ENCODE data around the gene KCNJ5. TPM values are rescaled to one million over a fixed set of nuclear protein-coding genes. Genes with fewer than 3 reads are reported as not detected.

The KCNJ5 gene
- total RNA-seq, 1 experiment from 2014 or later, result 0.11 TPM

DNA sequence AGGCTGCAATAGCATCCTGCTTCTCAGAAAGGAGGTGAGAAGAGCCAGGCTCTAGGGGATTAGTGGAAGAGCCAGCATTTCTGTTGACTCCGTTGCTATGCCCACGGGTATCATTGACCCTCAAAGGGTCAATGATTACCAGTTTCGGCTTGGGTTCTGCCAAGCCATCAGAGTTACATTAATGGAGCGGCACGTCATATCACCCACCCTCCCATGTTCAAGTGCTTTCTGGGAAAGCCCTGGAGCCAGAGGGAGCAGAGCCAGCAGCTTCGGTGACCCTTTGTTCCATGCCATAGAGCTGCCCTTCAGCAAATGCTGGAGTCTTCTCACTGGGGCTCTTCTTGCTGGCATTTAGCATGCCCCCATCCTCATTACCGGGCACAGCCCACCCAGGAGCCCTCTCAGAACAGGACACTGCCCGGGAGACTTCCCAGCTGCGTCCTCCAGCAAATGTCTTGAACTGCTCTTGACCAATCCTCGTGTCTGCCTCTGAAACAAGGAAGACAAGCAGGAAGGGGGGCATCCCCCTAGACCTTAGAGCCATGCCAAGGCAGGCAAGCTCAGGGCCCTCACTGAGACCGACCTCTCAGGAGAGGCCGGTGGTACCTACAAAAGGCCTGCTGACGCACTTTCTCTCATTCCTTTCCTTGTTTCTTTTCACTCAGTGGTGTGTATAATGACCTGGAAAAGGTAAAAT is 38.7 kb upstream of the KCNJ5 start:
- Histone ChIP-seq H3T11ph (ENCODE audit: low read length) (no peak overlapping the region), H3K4me2 (ENCODE audit: insufficient read depth, insufficient read length, low read length) (no peak overlapping the region), H3K9ac (ENCODE audit: extremely low read depth, insufficient read length, low read length) (no peak overlapping the region), H2AK5ac (ENCODE audit: insufficient read length, low read length) (no peak overlapping the region), H3K14ac (ENCODE audit: insufficient read depth, low read length) (no peak overlapping the region), H3K4me1 (ENCODE audit: insufficient read depth, low read length) (no peaks in the 10 kb centered on the region), H3K56ac (ENCODE audit: insufficient read length, low read depth, low read length) (no peak overlapping the region), H3K9me3 (ENCODE audit: control insufficient read depth, low read depth, low read length) (no peaks in the 10 kb centered on the region), H3K18ac (ENCODE audit: insufficient read length, low read depth, low read length) (no peak overlapping the region), H2BK120ac (ENCODE audit: low read depth, low read length, poor library complexity, severe bottlenecking) (no peak overlapping the region), H2BK15ac (ENCODE audit: low read depth, low read length) (no peak overlapping the region), H2BK20ac (ENCODE audit: low read depth, low read length, poor library complexity, severe bottlenecking) (no peak overlapping the region), H2BK5ac (ENCODE audit: insufficient read length, low read length) (no peak overlapping the region), H3K27ac (ENCODE audit: insufficient read length, low read depth, low read length) (no peak overlapping the region), H4K5ac (ENCODE audit: insufficient read length, low read depth, low read length) (no peak overlapping the region), H4K20me1 (ENCODE audit: control insufficient read depth, insufficient read depth, insufficient read length) (no peaks in the 10 kb centered on the region), H3K23ac (ENCODE audit: insufficient read length, low read depth, low read length) (no peak overlapping the region), H4K91ac (ENCODE audit: insufficient read length, low read depth, low read length) (no peak overlapping the region), H3K79me2 (ENCODE audit: insufficient read depth, low read length) (no peaks in the 10 kb centered on the region), H4K8ac (replicated peaks; ENCODE audit: insufficient read length, low read depth, low read length) (no peak overlapping the region), H3K4ac (ENCODE audit: low read depth, low read length) (no peak overlapping the region), H2AFZ (ENCODE audit: low read length) (no peak overlapping the region), H3K23me2 (ENCODE audit: insufficient read length, low read depth, low read length, poor library complexity, severe bottlenecking) (no peaks in the 10 kb centered on the region), H3K79me1 (ENCODE audit: insufficient read depth, low read depth, low read length, poor library complexity, severe bottlenecking) (no peaks in the 10 kb centered on the region), H2BK12ac (ENCODE audit: insufficient read length, low read depth, low read length) (no peak overlapping the region), H3K27me3 (ENCODE audit: insufficient read depth, low read length) (no peaks in the 10 kb centered on the region)
- H3K9me3 Mint-ChIP-seq, result no peaks in the 10 kb centered on the region
- peaks cover 10% of the 10 kb centered on the region for H3K27me3 Mint-ChIP-seq (ENCODE audit: low read depth)
- TF ChIP-seq, protein P1, sequence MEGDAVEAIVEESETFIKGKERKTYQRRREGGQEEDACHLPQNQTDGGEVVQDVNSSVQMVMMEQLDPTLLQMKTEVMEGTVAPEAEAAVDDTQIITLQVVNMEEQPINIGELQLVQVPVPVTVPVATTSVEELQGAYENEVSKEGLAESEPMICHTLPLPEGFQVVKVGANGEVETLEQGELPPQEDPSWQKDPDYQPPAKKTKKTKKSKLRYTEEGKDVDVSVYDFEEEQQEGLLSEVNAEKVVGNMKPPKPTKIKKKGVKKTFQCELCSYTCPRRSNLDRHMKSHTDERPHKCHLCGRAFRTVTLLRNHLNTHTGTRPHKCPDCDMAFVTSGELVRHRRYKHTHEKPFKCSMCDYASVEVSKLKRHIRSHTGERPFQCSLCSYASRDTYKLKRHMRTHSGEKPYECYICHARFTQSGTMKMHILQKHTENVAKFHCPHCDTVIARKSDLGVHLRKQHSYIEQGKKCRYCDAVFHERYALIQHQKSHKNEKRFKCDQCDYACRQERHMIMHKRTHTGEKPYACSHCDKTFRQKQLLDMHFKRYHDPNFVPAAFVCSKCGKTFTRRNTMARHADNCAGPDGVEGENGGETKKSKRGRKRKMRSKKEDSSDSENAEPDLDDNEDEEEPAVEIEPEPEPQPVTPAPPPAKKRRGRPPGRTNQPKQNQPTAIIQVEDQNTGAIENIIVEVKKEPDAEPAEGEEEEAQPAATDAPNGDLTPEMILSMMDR (conservative IDR thresholded peaks at IDR 0.05), result no peak
- H3K4me1 Mint-ChIP-seq, result peaks cover 0 to 10% of the 10 kb centered on the region in 2 experiments; a peak in 1 of 4 replicates
- WGBS (ENCODE audit: extremely low coverage, insufficient read length, low lambda C conversion rate), result no CpG with 5 or more reads among the region's 13 CpGs
- no peaks in the 10 kb centered on the region for H3K36me3 Mint-ChIP-seq (ENCODE audit: insufficient read depth in 1 of 3, low read depth in 3 of 3)
- no peak overlapping the region for H3K4me3 Mint-ChIP-seq
- H3K27ac Mint-ChIP-seq, result no peak overlapping the region; a peak in 1 of 7 replicates
- DNase-seq, result no peak

Measured in H9 (cell line).